ENCODE measurements around the gene MACROD2.

The MACROD2 gene

DNA sequence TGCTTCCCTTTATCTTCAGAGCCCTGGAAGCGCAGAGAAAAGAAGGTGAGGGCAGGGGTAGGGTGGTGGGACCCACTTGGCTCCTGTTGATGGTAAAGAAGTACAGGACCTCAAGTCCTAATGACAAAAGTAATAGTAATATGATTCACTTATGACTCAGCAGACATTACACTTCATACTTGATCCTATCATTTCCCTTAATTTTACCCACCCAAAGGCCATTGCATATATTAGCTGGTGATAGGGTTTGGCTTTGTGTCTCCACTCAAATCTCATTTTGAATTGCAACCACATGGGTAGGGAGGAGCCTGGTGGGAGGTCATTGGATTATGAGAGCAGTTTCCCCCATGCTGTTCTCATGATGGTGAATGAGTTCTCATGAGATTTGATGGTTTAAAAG, 1697.3 kb downstream of the MACROD2 start:
- no peak overlapping the region for H3K4me3 ChIP-seq (replicated peaks; ENCODE audit: low read depth, low read length)
- no peak for DNase-seq (ENCODE audit: extremely low read depth, low read depth)
- TF ChIP-seq, protein P1, sequence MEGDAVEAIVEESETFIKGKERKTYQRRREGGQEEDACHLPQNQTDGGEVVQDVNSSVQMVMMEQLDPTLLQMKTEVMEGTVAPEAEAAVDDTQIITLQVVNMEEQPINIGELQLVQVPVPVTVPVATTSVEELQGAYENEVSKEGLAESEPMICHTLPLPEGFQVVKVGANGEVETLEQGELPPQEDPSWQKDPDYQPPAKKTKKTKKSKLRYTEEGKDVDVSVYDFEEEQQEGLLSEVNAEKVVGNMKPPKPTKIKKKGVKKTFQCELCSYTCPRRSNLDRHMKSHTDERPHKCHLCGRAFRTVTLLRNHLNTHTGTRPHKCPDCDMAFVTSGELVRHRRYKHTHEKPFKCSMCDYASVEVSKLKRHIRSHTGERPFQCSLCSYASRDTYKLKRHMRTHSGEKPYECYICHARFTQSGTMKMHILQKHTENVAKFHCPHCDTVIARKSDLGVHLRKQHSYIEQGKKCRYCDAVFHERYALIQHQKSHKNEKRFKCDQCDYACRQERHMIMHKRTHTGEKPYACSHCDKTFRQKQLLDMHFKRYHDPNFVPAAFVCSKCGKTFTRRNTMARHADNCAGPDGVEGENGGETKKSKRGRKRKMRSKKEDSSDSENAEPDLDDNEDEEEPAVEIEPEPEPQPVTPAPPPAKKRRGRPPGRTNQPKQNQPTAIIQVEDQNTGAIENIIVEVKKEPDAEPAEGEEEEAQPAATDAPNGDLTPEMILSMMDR (IDR thresholded peaks at IDR 0.05; ENCODE audit: low read depth, low read length, missing control alignments), result no peak

DNA sequence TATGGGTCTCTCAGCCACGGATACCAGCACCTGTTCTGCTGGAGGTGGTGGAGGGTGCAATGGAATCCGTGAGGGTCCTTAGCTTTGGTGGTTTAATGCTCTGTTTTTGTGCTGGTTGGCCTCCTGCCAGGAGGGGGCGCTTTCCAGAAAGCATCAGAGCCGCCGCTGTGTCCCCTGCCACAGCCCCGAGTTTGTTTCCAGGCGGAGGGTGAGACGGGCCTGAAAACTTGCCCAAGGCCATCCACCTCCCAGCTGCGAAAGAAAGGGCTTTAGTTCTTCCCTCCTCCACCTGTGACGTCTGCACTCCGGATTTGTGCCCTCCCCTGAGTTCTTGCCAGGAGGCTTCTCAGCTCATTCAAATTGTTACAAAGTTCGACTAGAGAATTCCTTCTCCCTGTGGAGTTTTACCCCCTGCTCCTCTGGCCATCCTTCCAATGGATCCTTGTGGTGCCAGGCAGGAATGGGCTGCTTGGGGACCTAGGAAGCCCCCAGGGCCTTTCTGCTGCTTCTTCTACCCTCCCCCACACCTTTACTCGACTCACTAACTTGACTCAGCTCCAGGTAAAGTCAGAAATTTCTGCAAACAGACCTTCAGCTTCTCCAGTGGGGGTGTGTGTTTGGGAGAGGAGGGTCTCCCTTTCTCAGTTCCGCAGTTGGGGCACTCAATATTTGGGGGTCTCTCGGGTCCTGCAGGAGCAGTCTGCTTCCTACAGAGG, 1704.3 kb downstream of the MACROD2 start:
- TF ChIP-seq, protein P1 (IDR thresholded peaks at IDR 0.05; ENCODE audit: low read depth, low read length, missing control alignments), result no peak
- DNase-seq (ENCODE audit: extremely low read depth, low read depth), result no peak
- H3K4me3 ChIP-seq (replicated peaks; ENCODE audit: low read depth, low read length), result no peak overlapping the region

GRCh38 chr20:15700147-15700765, 1704.9 kb downstream of the MACROD2 start:
- DNase-seq (ENCODE audit: extremely low read depth, low read depth), result no peak
- TF ChIP-seq, protein P1 (IDR thresholded peaks at IDR 0.05; ENCODE audit: low read depth, low read length, missing control alignments), result no peak
- no peak overlapping the region for H3K4me3 ChIP-seq (replicated peaks; ENCODE audit: low read depth, low read length)

DNA sequence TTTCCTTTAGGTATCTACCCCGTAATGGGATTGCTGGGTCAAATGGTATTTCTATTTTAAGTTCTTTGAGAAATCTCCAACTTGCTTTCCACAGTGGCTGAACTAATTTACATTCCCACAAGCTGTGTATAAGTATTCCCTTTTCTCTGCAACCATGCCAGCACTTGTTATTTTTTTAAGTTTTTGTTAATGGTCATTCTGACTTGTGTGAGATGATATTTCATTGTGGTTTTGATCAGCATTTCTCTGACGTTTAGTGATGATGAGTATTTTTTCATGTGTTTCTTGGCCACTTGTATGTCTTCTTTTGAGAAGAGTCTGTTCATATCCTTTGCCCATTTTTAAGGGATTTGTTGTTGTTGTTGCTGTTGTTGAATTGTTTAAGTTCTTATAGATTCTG, 1706.8 kb downstream of the MACROD2 start:
- TF ChIP-seq, protein P1 (IDR thresholded peaks at IDR 0.05; ENCODE audit: low read depth, low read length, missing control alignments), result no peak

GRCh38 chr20:15703171-15703911, 1708.0 kb downstream of the MACROD2 start:
- DNase-seq (ENCODE audit: extremely low read depth, low read depth), result no peak
- TF ChIP-seq, protein P1 (IDR thresholded peaks at IDR 0.05; ENCODE audit: low read depth, low read length, missing control alignments), result no peak
- H3K4me3 ChIP-seq (replicated peaks; ENCODE audit: low read depth, low read length), result no peak overlapping the region

More for the DNA sequence above, 1706.8 kb downstream of the MACROD2 start:
- no peak overlapping the region for H3K4me3 ChIP-seq (replicated peaks; ENCODE audit: low read depth, low read length)
- DNase-seq (ENCODE audit: extremely low read depth, low read depth), result no peak

GRCh38 chr20:15705975-15706374, 1710.7 kb downstream of the MACROD2 start:
- DNase-seq (ENCODE audit: extremely low read depth, low read depth), result no peak
- H3K4me3 ChIP-seq (replicated peaks; ENCODE audit: low read depth, low read length), result no peak overlapping the region
- TF ChIP-seq, protein P1 (IDR thresholded peaks at IDR 0.05; ENCODE audit: low read depth, low read length, missing control alignments), result no peak

Data from HFF-Myc (cell line).